HFF-Myc (cell line): Measurements from ENCODE around the gene CAPN3.

Experiments used
- DNase-seq: peaks from one replicate; pipeline ENCODE4 v3.0.0-alpha.2; 2011; ENCODE audit warnings: low read depth; ENCODE audit errors: extremely low read depth
- H3K4me3 ChIP-seq: replicated peaks from 2 replicates; pipeline ENCODE4 v1.5.1; 2011; ENCODE audit warnings: low read depth, mild to moderate bottlenecking, control low read depth, low read length
- CTCF ChIP-seq: IDR thresholded peaks from 2 replicates; pipeline ENCODE4 v1.5.1; 2012; ENCODE audit warnings: mild to moderate bottlenecking, low read depth, low read length, control low read depth; ENCODE audit errors: missing control alignments

Gene CAPN3

GRCh38 chr15:42385206-42385979 is 26.1 kb downstream of the CAPN3 start:
- TF ChIP-seq CTCF: peak; percentile 87
- no peak overlapping the region for H3K4me3 ChIP-seq

DNA sequence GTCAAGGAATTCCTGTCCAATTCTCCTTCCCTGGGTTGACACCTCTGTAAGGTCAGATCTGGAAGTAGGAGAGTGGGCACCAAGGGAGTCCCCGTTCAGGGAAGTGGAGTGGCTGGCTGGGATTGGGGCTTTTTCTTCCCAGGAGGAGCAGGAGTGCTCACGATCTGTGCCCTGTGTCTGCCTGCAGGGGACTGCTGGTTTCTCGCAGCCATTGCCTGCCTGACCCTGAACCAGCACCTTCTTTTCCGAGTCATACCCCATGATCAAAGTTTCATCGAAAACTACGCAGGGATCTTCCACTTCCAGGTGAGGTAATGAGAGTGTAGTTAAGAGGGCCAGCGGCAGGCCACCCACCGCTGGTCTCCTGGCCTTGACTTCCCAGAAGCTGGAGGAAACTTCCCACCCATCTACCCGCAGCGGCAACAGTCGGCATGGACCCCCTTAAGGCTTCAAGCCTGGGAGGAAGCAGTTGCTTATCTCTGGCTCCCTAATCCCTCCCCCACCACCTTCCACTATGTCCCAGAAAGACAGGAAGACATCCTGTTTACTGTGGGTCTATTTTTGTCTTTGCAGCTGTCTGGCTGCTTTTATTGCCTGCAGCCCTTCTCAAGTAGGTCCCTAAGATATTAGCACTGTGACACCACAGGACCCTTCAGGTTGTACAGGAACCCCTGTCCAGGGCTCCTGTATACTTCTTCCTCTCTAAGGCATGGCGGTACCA is 26.8 kb downstream of the CAPN3 start:
- DNase-seq: no peak
- no peak for TF ChIP-seq CTCF
- H3K4me3 ChIP-seq: no peak overlapping the region

More at GRCh38 chr15:42385206-42385979, 26.1 kb downstream of the CAPN3 start:
- no peak for DNase-seq

GRCh38 chr15:42387603-42388002 is 28.3 kb downstream of the CAPN3 start:
- no peak for DNase-seq
- H3K4me3 ChIP-seq: no peak overlapping the region
- TF ChIP-seq CTCF: no peak

GRCh38 chr15:42392309-42393024 is 33.2 kb downstream of the CAPN3 start:
- no peak for TF ChIP-seq CTCF
- H3K4me3 ChIP-seq: no peak overlapping the region
- DNase-seq: no peak

GRCh38 chr15:42394106-42394505 is 34.8 kb downstream of the CAPN3 start:
- DNase-seq: no peak
- no peak overlapping the region for H3K4me3 ChIP-seq
- TF ChIP-seq CTCF: no peak

GRCh38 chr15:42395838-42396237 is 36.5 kb downstream of the CAPN3 start:
- H3K4me3 ChIP-seq: no peak overlapping the region
- TF ChIP-seq CTCF: no peak
- no peak for DNase-seq
